ENCODE data around the gene BAHCC1.

BAHCC1 gene

DNA sequence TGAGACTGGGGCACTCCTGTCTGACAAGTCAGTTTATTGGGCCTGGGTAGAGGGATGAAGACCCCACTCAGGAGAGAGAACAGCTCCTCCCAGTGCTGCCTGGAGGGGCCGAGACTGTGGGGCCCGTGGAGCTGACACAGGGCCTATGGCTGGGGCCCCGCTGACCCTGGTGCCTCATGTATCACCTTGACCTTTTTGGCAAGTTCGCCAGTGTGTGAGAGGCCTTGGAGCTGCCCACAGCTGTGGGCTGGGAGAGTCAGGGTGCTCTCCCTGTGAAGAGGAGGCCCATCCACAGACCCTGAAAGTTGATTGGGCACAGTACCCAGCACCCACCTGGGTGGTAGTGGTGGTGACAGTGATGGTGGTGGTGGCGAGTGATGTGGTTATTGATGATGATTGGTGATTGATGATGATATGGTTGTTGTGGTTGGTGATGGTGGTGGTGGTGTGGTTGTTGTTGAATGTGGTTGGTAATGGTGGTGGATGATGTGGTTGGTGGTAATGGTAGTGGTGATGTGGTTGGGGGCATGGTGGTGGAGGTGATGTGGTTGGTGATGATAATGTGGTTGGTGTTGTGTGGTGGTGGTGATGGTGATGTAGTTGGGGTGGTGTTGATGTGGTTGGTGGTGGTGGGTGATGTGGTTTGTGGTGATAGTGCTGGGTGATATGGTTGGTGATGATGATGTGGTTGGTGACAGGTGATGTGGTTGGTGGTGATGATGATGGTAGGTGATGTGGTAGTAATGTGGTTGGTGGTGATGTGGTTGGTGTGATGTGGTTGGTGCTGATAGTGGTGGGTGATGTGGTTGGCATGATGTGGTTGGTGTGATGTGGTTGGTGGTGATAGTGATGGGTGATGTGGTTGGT, 29.1 kb downstream of the BAHCC1 start:
- no peak for TF ChIP-seq CREB1 (IDR thresholded peaks at IDR 0.05; ENCODE audit: low read depth)
- no peak for TF ChIP-seq RAD21 (IDR thresholded peaks at IDR 0.05; ENCODE audit: low read depth)
- no peak for TF ChIP-seq CEBPB (IDR thresholded peaks at IDR 0.05)
- TF ChIP-seq, protein P1, sequence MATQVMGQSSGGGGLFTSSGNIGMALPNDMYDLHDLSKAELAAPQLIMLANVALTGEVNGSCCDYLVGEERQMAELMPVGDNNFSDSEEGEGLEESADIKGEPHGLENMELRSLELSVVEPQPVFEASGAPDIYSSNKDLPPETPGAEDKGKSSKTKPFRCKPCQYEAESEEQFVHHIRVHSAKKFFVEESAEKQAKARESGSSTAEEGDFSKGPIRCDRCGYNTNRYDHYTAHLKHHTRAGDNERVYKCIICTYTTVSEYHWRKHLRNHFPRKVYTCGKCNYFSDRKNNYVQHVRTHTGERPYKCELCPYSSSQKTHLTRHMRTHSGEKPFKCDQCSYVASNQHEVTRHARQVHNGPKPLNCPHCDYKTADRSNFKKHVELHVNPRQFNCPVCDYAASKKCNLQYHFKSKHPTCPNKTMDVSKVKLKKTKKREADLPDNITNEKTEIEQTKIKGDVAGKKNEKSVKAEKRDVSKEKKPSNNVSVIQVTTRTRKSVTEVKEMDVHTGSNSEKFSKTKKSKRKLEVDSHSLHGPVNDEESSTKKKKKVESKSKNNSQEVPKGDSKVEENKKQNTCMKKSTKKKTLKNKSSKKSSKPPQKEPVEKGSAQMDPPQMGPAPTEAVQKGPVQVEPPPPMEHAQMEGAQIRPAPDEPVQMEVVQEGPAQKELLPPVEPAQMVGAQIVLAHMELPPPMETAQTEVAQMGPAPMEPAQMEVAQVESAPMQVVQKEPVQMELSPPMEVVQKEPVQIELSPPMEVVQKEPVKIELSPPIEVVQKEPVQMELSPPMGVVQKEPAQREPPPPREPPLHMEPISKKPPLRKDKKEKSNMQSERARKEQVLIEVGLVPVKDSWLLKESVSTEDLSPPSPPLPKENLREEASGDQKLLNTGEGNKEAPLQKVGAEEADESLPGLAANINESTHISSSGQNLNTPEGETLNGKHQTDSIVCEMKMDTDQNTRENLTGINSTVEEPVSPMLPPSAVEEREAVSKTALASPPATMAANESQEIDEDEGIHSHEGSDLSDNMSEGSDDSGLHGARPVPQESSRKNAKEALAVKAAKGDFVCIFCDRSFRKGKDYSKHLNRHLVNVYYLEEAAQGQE (IDR thresholded peaks at IDR 0.05; ENCODE audit: low read depth): no peak
- TF ChIP-seq NFIC (IDR thresholded peaks at IDR 0.05): no peak
- TF ChIP-seq TAF1 (IDR thresholded peaks at IDR 0.05; ENCODE audit: low read depth): no peak
- no peak for TF ChIP-seq ZBTB7A (IDR thresholded peaks at IDR 0.05; ENCODE audit: low read depth)
- TF ChIP-seq TCF12 (IDR thresholded peaks at IDR 0.05; ENCODE audit: low read depth): no peak
- TF ChIP-seq MAX (IDR thresholded peaks at IDR 0.05): no peak
- TF ChIP-seq TEAD4 (IDR thresholded peaks at IDR 0.05): no peak
- no peak for TF ChIP-seq FOXM1 (IDR thresholded peaks at IDR 0.05; ENCODE audit: borderline replicate concordance, low read depth)
- TF ChIP-seq EGR1 (IDR thresholded peaks at IDR 0.05): no peak
- TF ChIP-seq EP300 (IDR thresholded peaks at IDR 0.05; ENCODE audit: borderline replicate concordance): no peak

- TF ChIP-seq TEAD4 (IDR thresholded peaks at IDR 0.05) (no peak), TCF12 (IDR thresholded peaks at IDR 0.05; ENCODE audit: low read depth) (no peak), CREB1 (IDR thresholded peaks at IDR 0.05; ENCODE audit: low read depth) (no peak), USF1 (IDR thresholded peaks at IDR 0.05) (no peak), CEBPB (IDR thresholded peaks at IDR 0.05) (no peak), FOXM1 (IDR thresholded peaks at IDR 0.05; ENCODE audit: borderline replicate concordance, low read depth) (no peak), MAX (IDR thresholded peaks at IDR 0.05) (no peak), TAF1 (IDR thresholded peaks at IDR 0.05; ENCODE audit: low read depth) (no peak), NFIC (IDR thresholded peaks at IDR 0.05) (no peak), EP300 (IDR thresholded peaks at IDR 0.05; ENCODE audit: borderline replicate concordance) (no peak), EGR1 (IDR thresholded peaks at IDR 0.05) (no peak), ZBTB7A (IDR thresholded peaks at IDR 0.05; ENCODE audit: low read depth) (no peak), RAD21 (IDR thresholded peaks at IDR 0.05; ENCODE audit: low read depth) (no peak), YY1 (IDR thresholded peaks at IDR 0.05; ENCODE audit: low read depth) (no peak)
- TF ChIP-seq, protein P1 (IDR thresholded peaks at IDR 0.05; ENCODE audit: low read depth): no peak
Measured at GRCh38 chr17:81426393-81427172, 31.3 kb downstream of the BAHCC1 start.

DNA sequence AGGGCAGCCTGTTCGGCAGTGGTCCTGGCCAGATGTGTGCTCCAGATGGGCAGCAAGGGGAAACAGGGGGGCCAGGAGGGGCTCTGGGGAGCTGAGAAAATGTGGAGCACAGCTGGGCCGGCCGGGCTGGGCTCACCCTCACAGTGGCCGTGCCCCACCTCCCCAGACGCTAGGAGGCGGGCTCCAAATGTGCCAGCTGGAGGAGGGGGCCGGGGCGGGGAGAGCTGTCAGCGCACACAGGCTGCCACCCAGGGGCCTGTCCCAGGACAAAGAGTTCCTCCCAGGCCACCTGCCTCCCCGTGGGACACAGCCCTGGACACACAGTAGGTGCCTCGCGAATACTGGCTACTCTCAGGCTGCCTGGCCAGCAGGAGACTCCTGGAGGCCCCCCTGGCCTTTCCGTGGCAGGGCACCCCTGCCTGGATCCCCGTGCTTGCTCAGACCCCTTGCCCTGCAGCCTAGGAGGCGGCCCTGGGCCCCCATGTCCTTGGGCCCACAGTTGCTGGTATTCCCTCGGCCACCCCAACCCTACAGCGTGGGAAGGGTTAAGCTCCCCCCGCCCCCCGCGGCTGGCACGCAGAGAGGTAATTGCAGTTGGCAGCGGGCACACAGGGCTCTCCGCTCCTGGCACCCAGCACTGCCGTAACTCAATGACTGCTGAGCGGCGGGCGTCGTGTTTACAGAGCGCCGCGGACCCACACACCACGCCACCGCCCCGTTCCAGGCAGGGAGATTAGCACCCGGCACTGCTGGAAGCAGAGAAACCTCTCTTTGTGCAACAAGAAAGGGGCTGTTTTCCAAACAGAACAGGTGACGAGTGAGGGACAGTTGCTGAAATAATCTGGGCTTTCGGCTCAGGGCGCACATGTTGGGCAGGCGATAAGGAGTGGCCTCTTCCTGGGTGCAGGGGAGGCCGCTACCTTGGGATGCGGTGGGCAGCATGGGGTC, 32.2 kb downstream of the BAHCC1 start:
- TF ChIP-seq TEAD4 (IDR thresholded peaks at IDR 0.05) (peak; percentile 52; the same call in 1 of the 2 replicates), ZBTB7A (IDR thresholded peaks at IDR 0.05; ENCODE audit: low read depth) (peak; percentile 67; the same call in 1 of the 2 replicates), TCF12 (IDR thresholded peaks at IDR 0.05; ENCODE audit: low read depth) (peak; percentile 68), EP300 (IDR thresholded peaks at IDR 0.05; ENCODE audit: borderline replicate concordance) (0 out of 2 replicates have a peak, but pooled peaks have one; percentile 40), NFIC (IDR thresholded peaks at IDR 0.05) (peak; percentile 96), MAX (IDR thresholded peaks at IDR 0.05) (peak; percentile 80), USF1 (IDR thresholded peaks at IDR 0.05) (0 out of 2 replicates have a peak, but pooled peaks have one; percentile 17), CEBPB (IDR thresholded peaks at IDR 0.05) (no peak), CREB1 (IDR thresholded peaks at IDR 0.05; ENCODE audit: low read depth) (no peak)

DNA sequence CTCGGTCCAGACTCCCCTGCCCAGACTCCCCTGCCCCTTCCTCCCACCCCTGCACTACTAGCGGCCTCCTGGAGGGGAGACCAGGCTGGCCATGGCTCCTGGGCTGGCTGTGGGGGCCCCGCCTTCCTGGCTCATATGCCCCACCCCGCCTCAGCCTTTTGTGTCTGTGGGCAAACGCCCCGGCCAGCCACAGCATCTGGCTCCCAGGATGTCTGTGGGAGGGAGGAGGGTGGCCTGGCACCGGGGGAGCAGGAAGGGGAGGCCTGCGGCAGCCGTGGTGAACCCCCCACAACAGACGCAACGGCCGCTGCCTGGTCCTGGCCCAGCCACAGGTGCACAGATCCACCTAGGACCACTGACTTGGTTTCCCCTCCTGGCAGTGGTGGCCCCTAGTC, 32.9 kb downstream of the BAHCC1 start:
- TF ChIP-seq TEAD4 (IDR thresholded peaks at IDR 0.05): no peak
